Uterus (tissue), 4 donors: ENCODE results near the gene JPH2. TPM values are rescaled to one million over a fixed set of nuclear protein-coding genes. Genes with fewer than 3 reads are reported as not detected.

ENCODE experiments used
- DNase-seq, 2 donors: peaks; one replicate each; pipeline ENCODE4 v3.0.0-alpha.2; 2019 to 2020
- H3K27ac ChIP-seq, 2 donors: fragments of 200-600 bp; sonication (generic); 1 replicate in 1 of 2; 2 replicates in 1 of 2; pipeline ENCODE4 v1.5.1; 2016 to 2018
- H3K27me3 ChIP-seq, 2 donors: fragments of 200-600 bp; sonication (generic); one replicate each; pipeline ENCODE4 v1.5.1; 2018 to 2019; ENCODE audit warnings: control low read depth in 1 of 2
- H3K36me3 ChIP-seq, 2 donors: fragments of 200-600 bp; sonication (generic); one replicate each; pipeline ENCODE4 v1.5.1; 2019; ENCODE audit warnings: control low read depth in 1 of 2
- H3K4me1 ChIP-seq, 2 donors: fragments of 200-600 bp; sonication (generic); one replicate each; pipeline ENCODE4 v1.5.1; 2018 to 2019; ENCODE audit warnings: control low read depth in 1 of 2
- H3K4me3 ChIP-seq, 2 donors: fragments of 200-600 bp; sonication (generic); 1 replicate in 1 of 2; 2 replicates in 1 of 2; pipeline ENCODE4 v1.5.1; 2018 to 2019; ENCODE audit warnings: mild to moderate bottlenecking in 1 of 2
- H3K9me3 ChIP-seq, 2 donors: fragments of 200-600 bp; sonication (generic); one replicate each; pipeline ENCODE4 v1.5.1; 2019; ENCODE audit warnings: control low read depth in 1 of 2
- CTCF ChIP-seq, 4 experiments: fragments of 200-600 bp in 2 of 4; fragments of 450-650 bp in 2 of 4; sonication (generic) in 2 of 4; IDR thresholded peaks; one replicate each; pipeline ENCODE4 v1.5.1; 2016 to 2019; ENCODE audit warnings: antibody characterized with exemption in 4 of 4, mild to moderate bottlenecking in 2 of 4, moderate library complexity in 1 of 4
- POLR2A ChIP-seq, 2 donors: fragments of 450-650 bp; IDR thresholded peaks; one replicate each; pipeline ENCODE4 v1.6.1; 2016; ENCODE audit warnings: antibody characterized with exemption in 2 of 2, mild to moderate bottlenecking in 1 of 2, moderate library complexity in 1 of 2
- intact Hi-C: fragments of 100-400 bp; cut with DNase I; formaldehyde crosslinking; loops from one replicate; pipeline ENCODE4 v1.15.1; 2023; ENCODE audit warnings: low total_unique reads
- total RNA-seq, 4 donors: library from RNA; depleted of rRNA in 3 of 4; stranded (reverse); fragments of >200 nt in 3 of 4; gene quantifications; one replicate each; pipeline versions ENCODE4 v1.1.0 to v1.2.4, GENCODE V29; 2014 to 2023
- donor health status: DM: yes; HTN: yes; CAD: no.

The JPH2 gene
- total RNA-seq, 4 donors from 2014 or later: 17.6 to 133 (median 61.2) TPM

GRCh38 chr20:44200983-44201382 lies 14.0 kb upstream of the JPH2 start:
- H3K27ac ChIP-seq: no peak overlapping the region
- no peaks in the 10 kb centered on the region for H3K9me3 ChIP-seq
- intact Hi-C loops: no loop called here
- DNase-seq: no peak
- H3K36me3 ChIP-seq: no peaks in the 10 kb centered on the region
- peaks cover 0 to 5% of the 10 kb centered on the region in 2 donors for H3K4me1 ChIP-seq
- H3K4me3 ChIP-seq: no peak overlapping the region
- no peaks in the 10 kb centered on the region for H3K27me3 ChIP-seq
- TF ChIP-seq POLR2A (IDR thresholded peaks at IDR 0.05) (no peak), CTCF (IDR thresholded peaks at IDR 0.05) (no peak)

- H3K4me1 ChIP-seq: peaks cover 0 to 5% of the 10 kb centered on the region in 2 donors
- intact Hi-C loops: no loop called here
- no peaks in the 10 kb centered on the region for H3K36me3 ChIP-seq
- H3K27me3 ChIP-seq: no peaks in the 10 kb centered on the region
- TF ChIP-seq POLR2A (IDR thresholded peaks at IDR 0.05) (no peak), CTCF (IDR thresholded peaks at IDR 0.05) (no peak)
- no peak overlapping the region for H3K27ac ChIP-seq
- DNase-seq: no peak
- H3K9me3 ChIP-seq: no peaks in the 10 kb centered on the region
- H3K4me3 ChIP-seq: no peak overlapping the region
Observed at GRCh38 chr20:44200371-44200770, 13.4 kb upstream of the JPH2 start.

- H3K36me3 ChIP-seq: no peaks in the 10 kb centered on the region
- H3K9me3 ChIP-seq: no peaks in the 10 kb centered on the region
- H3K4me3 ChIP-seq: no peak overlapping the region
- intact Hi-C loops: no loop called here
- H3K4me1 ChIP-seq: peaks cover 0 to 5% of the 10 kb centered on the region in 2 donors
- TF ChIP-seq CTCF (IDR thresholded peaks at IDR 0.05): no peak
- TF ChIP-seq POLR2A (IDR thresholded peaks at IDR 0.05): no peak
- H3K27me3 ChIP-seq: no peaks in the 10 kb centered on the region
- no peak overlapping the region for H3K27ac ChIP-seq
- DNase-seq: no peak
Observed at GRCh38 chr20:44199877-44200276, 12.9 kb upstream of the JPH2 start.

- no peak overlapping the region for H3K27ac ChIP-seq
- H3K27me3 ChIP-seq: no peaks in the 10 kb centered on the region
- no peak for DNase-seq
- no peaks in the 10 kb centered on the region for H3K36me3 ChIP-seq
- H3K9me3 ChIP-seq: no peaks in the 10 kb centered on the region
- H3K4me3 ChIP-seq: no peak overlapping the region
- intact Hi-C loops: no loop called here
- peaks cover 0 to 2% of the 10 kb centered on the region in 2 donors for H3K4me1 ChIP-seq
- no peak for TF ChIP-seq POLR2A (IDR thresholded peaks at IDR 0.05)
- no peak for TF ChIP-seq CTCF (IDR thresholded peaks at IDR 0.05)
Observed at GRCh38 chr20:44198872-44199271, 11.9 kb upstream of the JPH2 start.

- Histone ChIP-seq H3K27me3 (no peaks in the 10 kb centered on the region), H3K9me3 (no peaks in the 10 kb centered on the region), H3K4me3 (no peak overlapping the region), H3K36me3 (no peaks in the 10 kb centered on the region), H3K4me1 (no peaks in the 10 kb centered on the region), H3K27ac (no peak overlapping the region)
- DNase-seq: no peak
- no peak for TF ChIP-seq CTCF (IDR thresholded peaks at IDR 0.05)
- TF ChIP-seq POLR2A (IDR thresholded peaks at IDR 0.05): no peak
- intact Hi-C loops: no loop called here
Observed at GRCh38 chr20:44196271-44196670, 9.3 kb upstream of the JPH2 start.
